DOHH2 (cell line): ENCODE measurements around the gene PAX1.
A peak's percentile ranks its signal among the peaks of the same experiment; 100 is the strongest.

Source experiments
- H3F3A ChIP-seq: fragments of 200-600 bp; sonication (generic), shearing (Covaris generic); 2 replicates; pipeline ENCODE4 v1.6.0; 2016; ENCODE audit warnings: antibody characterized with exemption, mild to moderate bottlenecking; ENCODE audit not compliant: control insufficient read depth, insufficient read depth
- H3K27ac ChIP-seq: fragments of 200-600 bp; sonication (generic); 2 replicates; pipeline ENCODE4 v1.5.1; 2014; ENCODE audit warnings: low read depth, mild to moderate bottlenecking, low read length, moderate library complexity
- H3K27me3 ChIP-seq: fragments of 200-600 bp; sonication (generic); 2 replicates; pipeline ENCODE4 v1.6.1; 2014; ENCODE audit warnings: mild to moderate bottlenecking, low read length, mixed read lengths; ENCODE audit not compliant: control insufficient read depth
- H3K36me3 ChIP-seq: fragments of 200-600 bp; sonication (generic); 2 replicates; pipeline ENCODE4 v1.6.1; 2014; ENCODE audit warnings: mild to moderate bottlenecking, low read length, moderate library complexity, mixed read lengths; ENCODE audit not compliant: control insufficient read depth
- H3K4me1 ChIP-seq: fragments of 200-600 bp; sonication (generic); 2 replicates; pipeline ENCODE4 v1.6.1; 2014; ENCODE audit warnings: mild to moderate bottlenecking, low read length, mixed read lengths; ENCODE audit not compliant: control insufficient read depth
- H3K4me2 ChIP-seq: fragments of 200-600 bp; sonication (generic); 2 replicates; pipeline ENCODE4 v1.6.0; 2014; ENCODE audit warnings: mild to moderate bottlenecking, low read length, moderate library complexity
- H3K4me3 ChIP-seq: fragments of 200-600 bp; sonication (generic); 2 replicates; pipeline ENCODE4 v1.5.1; 2014; ENCODE audit warnings: mild to moderate bottlenecking, low read length, mixed read lengths
- H3K79me2 ChIP-seq: fragments of 200-600 bp; sonication (generic); 2 replicates; pipeline ENCODE4 v1.6.1; 2014; ENCODE audit warnings: mild to moderate bottlenecking, low read length, mixed read lengths; ENCODE audit not compliant: control insufficient read depth
- H3K9me2 ChIP-seq: fragments of 200-600 bp; sonication (generic); replicated peaks from 2 replicates; pipeline ENCODE4 v1.6.1; 2014; ENCODE audit warnings: mild to moderate bottlenecking, low read length, mixed read lengths; ENCODE audit not compliant: control insufficient read depth
- H3K9me3 ChIP-seq: fragments of 200-600 bp; sonication (generic); 2 replicates; pipeline ENCODE4 v1.6.1; 2014; ENCODE audit warnings: antibody characterized with exemption, low read length, mixed read lengths; ENCODE audit not compliant: control insufficient read depth, insufficient read depth
- H4K20me1 ChIP-seq: fragments of 200-600 bp; sonication (generic); 2 replicates; pipeline ENCODE4 v1.6.0; 2014; ENCODE audit warnings: low read depth, mild to moderate bottlenecking, antibody characterized with exemption, low read length, moderate library complexity; ENCODE audit not compliant: control insufficient read depth, insufficient read depth
- CTCF ChIP-seq: fragments of 200-600 bp; sonication (generic); IDR thresholded peaks from one replicate; pipeline ENCODE4 v1.5.1; 2014; ENCODE audit warnings: antibody characterized with exemption, mild to moderate bottlenecking, low read depth, low read length; ENCODE audit not compliant: poor library complexity, severe bottlenecking
- EZH2phosphoT487 ChIP-seq: fragments of 200-600 bp; sonication (generic); IDR thresholded peaks from 2 replicates; pipeline ENCODE4 v1.6.1; 2017; ENCODE audit warnings: borderline replicate concordance, mild to moderate bottlenecking, antibody characterized with exemption, low read length, moderate library complexity, mixed read lengths

PAX1 gene

GRCh38 chr20:21767739-21768223, 62.3 kb downstream of the PAX1 start:
- Histone ChIP-seq H3F3A (no peaks in the 10 kb centered on the region), H3K9me3 (no peaks in the 10 kb centered on the region), H3K4me2 (no peak overlapping the region), H3K79me2 (no peaks in the 10 kb centered on the region), H4K20me1 (no peaks in the 10 kb centered on the region), H3K4me1 (no peaks in the 10 kb centered on the region), H3K27me3 (no peaks in the 10 kb centered on the region), H3K36me3 (no peaks in the 10 kb centered on the region), H3K4me3 (no peak overlapping the region), H3K27ac (no peak overlapping the region), H3K9me2 (no peaks in the 10 kb centered on the region)
- no peak for TF ChIP-seq EZH2phosphoT487
- TF ChIP-seq CTCF: peak; percentile 40
